HCT116 (cell line): Measurements from ENCODE around the gene PSMC6. TPM values are rescaled to one million over a fixed set of nuclear protein-coding genes. Genes with fewer than 3 reads are reported as not detected.

ENCODE experiments used
- ATAC-seq: fragments of 200-7000 bp; cut with Tn5 transposase; 2 replicates; pipeline ENCODE4 v1.9.1; 2020; ENCODE audit warnings: mild to moderate bottlenecking, moderate library complexity
- BruUV-seq: library from RNA; stranded (reverse); fragments of 400-500 nt; replicated peaks from 2 replicates; lab custom pipeline; 2021; lab: Mats Ljungman, UMichigan
- CTCF ChIA-PET: fragments of 300-600 bp; sonication (Branson Sonifier 250); formaldehyde crosslinking; loops from one replicate; lab custom pipeline; 2021; ENCODE audit warnings: antibody characterized with exemption; lab: Charles Lee
- POLR2A ChIA-PET: fragments of 300-600, 350-600 bp; sonication (Branson Sonifier 250); formaldehyde crosslinking; loops from one replicate; lab custom pipeline; 2021; ENCODE audit warnings: antibody characterized with exemption; lab: Charles Lee
- RAD21 ChIA-PET, 2 experiments: fragments of 300-600 bp; sonication (Branson Sonifier 250); formaldehyde crosslinking; loops; one replicate each; lab custom pipeline; 2023; ENCODE audit warnings: low total read pairs in 2 of 2; ENCODE audit not compliant: uncharacterized antibody in 2 of 2, unreplicated experiment in 2 of 2, low non-redundant PET in 1 of 2; lab: Charles Lee
- DNase-seq: peaks from one replicate; pipeline ENCODE4 v3.0.0-alpha.2; 2010; ENCODE audit warnings: low read depth, low spot score
- H2AFZ ChIP-seq: fragments of 200-600 bp; shearing (Covaris generic), sonication (generic); 2 replicates; pipeline ENCODE4 v1.6.1; 2017; ENCODE audit warnings: low read depth, mixed run types, mixed read lengths, antibody characterized with exemption, low read length; ENCODE audit not compliant: poor library complexity, severe bottlenecking
- H3K27ac ChIP-seq: 2 replicates; pipeline ENCODE4 v1.5.1; 2012; ENCODE audit warnings: low read depth, low read length
- H3K27me3 ChIP-seq: fragments of 200-600 bp; sonication (generic); 2 replicates; pipeline ENCODE4 v1.6.1; 2016; ENCODE audit warnings: mixed run types, low read length, mixed read lengths; ENCODE audit not compliant: insufficient read depth
- H3K36me3 ChIP-seq, 2 experiments: fragments of 200-500 bp in 1 of 2; fragments of 200-600 bp in 1 of 2; sonication (Bioruptor generic) in 1 of 2; sonication (generic) in 1 of 2; 2 replicates each; pipeline versions ENCODE4 v1.5.1 to v1.6.1; 2014 to 2016; ENCODE audit warnings: low read length in 2 of 2, inconsistent platforms in 1 of 2, mixed read lengths in 1 of 2, mixed run types in 1 of 2; ENCODE audit not compliant: insufficient read depth in 2 of 2, control insufficient read depth in 1 of 2
- H3K4me1 ChIP-seq, 2 experiments: fragments of 200-600 bp in 1 of 2; sonication (generic) in 1 of 2; 2 replicates each; pipeline versions ENCODE4 v1.5.1 to v1.6.1; 2012 to 2017; ENCODE audit warnings: low read length in 2 of 2, inconsistent platforms in 1 of 2, mild to moderate bottlenecking in 1 of 2, mixed read lengths in 1 of 2, mixed run types in 1 of 2, moderate library complexity in 1 of 2; ENCODE audit not compliant: insufficient read depth in 2 of 2, control insufficient read depth in 1 of 2
- H3K4me2 ChIP-seq: fragments of 200-600 bp; sonication (generic); 2 replicates; pipeline ENCODE4 v1.6.1; 2017; ENCODE audit warnings: mixed run types, low read length, mixed read lengths
- H3K4me3 ChIP-seq, 2 experiments: fragments of 200-600 bp in 1 of 2; sonication (generic) in 1 of 2; replicated peaks in 1 of 2; 2 replicates each; pipeline ENCODE4 v1.5.1; 2011 to 2016; ENCODE audit warnings: low read length in 2 of 2, control low read depth in 1 of 2, low read depth in 1 of 2, mild to moderate bottlenecking in 1 of 2, mixed read lengths in 1 of 2, mixed run types in 1 of 2
- H3K79me2 ChIP-seq: fragments of 200-600 bp; sonication (generic); 2 replicates; pipeline ENCODE4 v1.6.1; 2017; ENCODE audit warnings: mild to moderate bottlenecking, mixed run types, low read length, moderate library complexity, mixed read lengths; ENCODE audit not compliant: insufficient read depth
- H3K9ac ChIP-seq: fragments of 200-600 bp; sonication (generic); 2 replicates; pipeline ENCODE4 v1.6.1; 2016; ENCODE audit warnings: low read length, mixed read lengths
- H3K9me2 ChIP-seq: fragments of 200-600 bp; sonication (generic), shearing (Covaris generic); 2 replicates; pipeline ENCODE4 v1.6.1; 2017; ENCODE audit warnings: mixed run types, mild to moderate bottlenecking, moderate library complexity; ENCODE audit not compliant: insufficient read depth
- H3K9me3 ChIP-seq, 2 experiments: fragments of 200-500 bp in 1 of 2; fragments of 200-600 bp in 1 of 2; sonication (Bioruptor generic) in 1 of 2; sonication (generic) in 1 of 2; 2 replicates each; pipeline ENCODE4 v1.6.1; 2014 to 2017; ENCODE audit warnings: low read length in 2 of 2, mixed read lengths in 2 of 2, inconsistent platforms in 1 of 2, low read depth in 1 of 2, mild to moderate bottlenecking in 1 of 2, mixed run types in 1 of 2, moderate library complexity in 1 of 2; ENCODE audit not compliant: control insufficient read depth in 1 of 2, insufficient read depth in 1 of 2
- H4K20me1 ChIP-seq: fragments of 200-600 bp; sonication (generic), shearing (Covaris generic); 2 replicates; pipeline ENCODE4 v1.6.1; 2017; ENCODE audit warnings: mixed run types, mild to moderate bottlenecking, moderate library complexity; ENCODE audit not compliant: insufficient read depth
- CEBPB ChIP-seq: IDR thresholded peaks from 2 replicates; pipeline ENCODE4 v1.6.1; 2012; ENCODE audit warnings: low read depth
- EGR1 ChIP-seq: IDR thresholded peaks from 2 replicates; pipeline ENCODE4 v1.6.1; 2012; ENCODE audit warnings: low read depth
- ELF1 ChIP-seq: IDR thresholded peaks from 2 replicates; pipeline ENCODE4 v1.6.1; 2012; ENCODE audit warnings: low read depth, borderline replicate concordance
- EZH2phosphoT487 ChIP-seq: fragments of 200-600 bp; IDR thresholded peaks from 2 replicates; pipeline ENCODE4 v1.6.1; 2018; ENCODE audit warnings: antibody characterized with exemption, borderline replicate concordance
- FOSL1 ChIP-seq: IDR thresholded peaks from 2 replicates; pipeline ENCODE4 v1.6.1; 2012; ENCODE audit warnings: low read depth
- POLR2AphosphoS5 ChIP-seq: IDR thresholded peaks from 2 replicates; pipeline ENCODE4 v1.6.1; 2011; ENCODE audit warnings: mild to moderate bottlenecking, low read depth, low read length, moderate library complexity
- RAD21 ChIP-seq: IDR thresholded peaks from 2 replicates; pipeline ENCODE4 v1.6.1; 2012; ENCODE audit warnings: low read depth, mild to moderate bottlenecking
- SP1 ChIP-seq: IDR thresholded peaks from 2 replicates; pipeline ENCODE4 v1.6.1; 2012; ENCODE audit warnings: low read depth
- TCF7L2 ChIP-seq: IDR thresholded peaks from 2 replicates; pipeline ENCODE4 v1.7.0; 2011; ENCODE audit warnings: borderline replicate concordance, inconsistent platforms; ENCODE audit not compliant: insufficient read depth, insufficient read length; ENCODE audit errors: extremely low read depth
- ZBTB33 ChIP-seq: IDR thresholded peaks from 2 replicates; pipeline ENCODE4 v1.6.1; 2011; ENCODE audit warnings: mild to moderate bottlenecking, low read length, moderate library complexity; ENCODE audit not compliant: insufficient replicate concordance; ENCODE audit errors: extremely low read depth
- ZNF274 ChIP-seq: fragments of 200-500 bp; sonication (Bioruptor generic); IDR thresholded peaks from 2 replicates; pipeline ENCODE4 v1.6.1; 2014; ENCODE audit warnings: mild to moderate bottlenecking, low read depth, low read length, inconsistent platforms
- intact Hi-C: fragments of 100-400 bp; cut with micrococcal nuclease; formaldehyde crosslinking; loops from 2 replicates; pipeline ENCODE4 v1.10.0; 2022
- total RNA-seq: library from RNA; stranded (reverse); gene quantifications from one replicate; pipeline ENCODE4 v1.2.1, GENCODE V29; 2021; ENCODE audit not compliant: unreplicated experiment

PSMC6 gene
- total RNA-seq, 1 experiment from 2014 or later: 71.7 TPM

DNA sequence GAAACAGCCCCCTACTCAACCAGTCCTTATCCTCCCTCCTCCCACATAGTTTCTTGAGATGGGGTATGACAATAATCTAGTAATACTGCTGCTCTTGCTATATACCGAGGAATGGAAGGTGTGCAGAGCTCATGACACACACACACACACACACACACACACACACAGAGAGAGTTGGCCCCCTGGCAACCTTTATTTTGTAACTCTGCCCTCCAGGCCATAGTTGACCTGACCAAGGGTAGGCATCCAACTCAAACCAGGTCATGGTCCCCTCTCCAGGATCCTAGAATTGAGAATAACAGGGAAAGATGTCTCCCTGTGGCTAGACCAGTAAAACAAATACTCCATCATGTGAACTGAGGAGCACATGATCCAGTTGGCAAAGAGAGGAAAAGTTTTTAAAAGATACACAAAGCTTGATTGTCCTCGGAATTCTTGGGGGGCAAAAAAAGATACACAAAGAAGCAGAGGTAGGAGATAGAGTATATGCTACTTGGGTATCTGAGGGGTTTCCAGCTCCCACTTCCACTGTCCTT, 22.9 kb upstream of the PSMC6 start:
- ChIA-PET CTCF (no interaction called here), POLR2A (interaction anchor here (0.9 kb wide), 1 partner anchor 11 kb away, joined by 3 read pairs; the partner anchor contains the start of gene ERO1A), RAD21 (no interaction called here)
- H2AFZ ChIP-seq: no peak overlapping the region
- ATAC-seq (no peak; the same call in 1 of the 2 replicates), DNase-seq (no peak)
- H3K79me2 ChIP-seq: peaks cover 86% of the 10 kb centered on the region
- peaks cover 7 to 19% of the 10 kb centered on the region in 2 experiments; a peak in 3 of 4 replicates for H3K36me3 ChIP-seq
- intact Hi-C loops: no loop called here
- BruUV-seq: no TSS peak
- H3K4me2 ChIP-seq: no peak overlapping the region
- no peaks in the 10 kb centered on the region for H3K27me3 ChIP-seq
- H3K27ac ChIP-seq: no peak overlapping the region
- TF ChIP-seq SP1 (no peak), POLR2AphosphoS5 (no peak), CEBPB (no peak), FOSL1 (no peak), ELF1 (no peak), ZNF274 (no peak), EZH2phosphoT487 (no peak), ZBTB33 (no peak), EGR1 (no peak), TCF7L2 (no peak), RAD21 (no peak)
- H3K9me2 ChIP-seq: no peaks in the 10 kb centered on the region
- no peaks in the 10 kb centered on the region for H3K9me3 ChIP-seq
- H4K20me1 ChIP-seq: peaks cover 4% of the 10 kb centered on the region; the same call in 1 of the 2 replicates
- no peak overlapping the region for H3K4me3 ChIP-seq
- peaks cover 5 to 8% of the 10 kb centered on the region in 2 experiments; a peak in 2 of 4 replicates for H3K4me1 ChIP-seq
- H3K9ac ChIP-seq: no peak overlapping the region
